Adrenal gland (tissue), 12 donors: ENCODE measurements around the gene ASTN2. TPM values are rescaled to one million over a fixed set of nuclear protein-coding genes. Genes with fewer than 3 reads are reported as not detected.

ENCODE experiments used
- DNase-seq, 7 donors: peaks; one replicate each; pipeline ENCODE4 v3.0.0-alpha.2; 2019 to 2020
- H3K27ac ChIP-seq, 5 donors: fragments of 200-600 bp; sonication (generic) in 4 of 5; 1 replicate in 3 of 5; 2 replicates in 2 of 5; pipeline versions ENCODE4 v1.5.1 to v1.8.0; 2016 to 2020; ENCODE audit warnings: mild to moderate bottlenecking in 1 of 5
- H3K27me3 ChIP-seq: fragments of 200-600 bp; 2 replicates; pipeline ENCODE4 v1.8.0; 2021
- H3K36me3 ChIP-seq, 2 donors: fragments of 200-600 bp; replicated peaks in 1 of 2; 1 replicate in 1 of 2; 2 replicates in 1 of 2; pipeline versions ENCODE4 v1.5.1 to v1.8.0; 2018 to 2022
- H3K4me1 ChIP-seq, 2 donors: fragments of 200-600 bp; replicated peaks in 1 of 2; 1 replicate in 1 of 2; 2 replicates in 1 of 2; pipeline versions ENCODE4 v1.5.1 to v1.8.0; 2018 to 2021
- H3K4me3 ChIP-seq, 4 donors: fragments of 200-600 bp; sonication (generic) in 3 of 4; one replicate each; pipeline ENCODE4 v1.5.1; 2016 to 2018
- H3K9me3 ChIP-seq, 3 donors: fragments of 200-600 bp; sonication (generic) in 1 of 3; replicated peaks in 1 of 3; 1 replicate in 2 of 3; 2 replicates in 1 of 3; pipeline versions ENCODE4 v1.5.1 to v1.8.0; 2016 to 2021
- POLR2A ChIP-seq, 2 donors: fragments of 450-650 bp; IDR thresholded peaks; one replicate each; pipeline ENCODE4 v1.6.1; 2017; ENCODE audit warnings: antibody characterized with exemption in 2 of 2, mild to moderate bottlenecking in 2 of 2, moderate library complexity in 1 of 2
- WGBS, 4 donors: extraction: QIAGEN DNeasy Blood & Tissue Kit in 2 of 4; methylation state at CpG; one replicate each; pipeline versions ENCODE4 v1.1.5 to v1.1.7; 2013 to 2017; 5-methylcytosine and 5-hydroxymethylcytosine counted together
- intact Hi-C, 2 donors: fragments of 100-400 bp; cut with DNase I; formaldehyde crosslinking; loops; one replicate each; pipeline versions ENCODE4 v1.14.1 to v1.15.0; 2022 to 2023
- polyA plus RNA-seq, 3 donors: library from polyadenylated mRNA; stranded (reverse); fragments of 200-250 nt in 2 of 3; fragments of 350-450 nt in 1 of 3; fragmentation: Illumina TruSeq in 1 of 3; extraction: RNeasy Lipid Tissue Mini Kit (QIAGEN cat#74804) in 1 of 3; gene quantifications; one replicate each; pipeline ENCODE4 v1.2.3, GENCODE V29; 2013 to 2014
- total RNA-seq, 9 donors: library from RNA; depleted of rRNA in 4 of 9; stranded (reverse); fragments of >200 nt in 4 of 9; fragments of 120-200 nt in 1 of 9; fragmentation: NEBNext Ultra II Directional in 1 of 9; extraction: Animal tissue kit (Norgen Biotek cat#: 25700) in 1 of 9; gene quantifications; one replicate each; pipeline versions ENCODE4 v1.1.0 to v1.2.4, GENCODE V29; 2013 to 2023
- TF ChIP-seq, protein P1 (sequence below), 6 experiments: fragments of 450-650 bp in 4 of 6; fragments of 200-600 bp in 2 of 6; sonication (generic) in 1 of 6; IDR thresholded peaks; 1 replicate in 5 of 6; 2 replicates in 1 of 6; pipeline versions ENCODE4 v1.5.1 to v1.8.0; 2016 to 2021; ENCODE audit warnings: antibody characterized with exemption in 6 of 6, mild to moderate bottlenecking in 2 of 6, moderate library complexity in 1 of 6
- donor health status: healthy with polysubstance abuse.
- donor health status: Bipolar disorder and iron deficiency.
- donor health status: DM: yes; HTN: yes; CAD: no.
- donor health status: DM: no; HTN: no; CAD: no.
- donor health status: DM: no; HTN: no; CAD: no.
- donor health status: DM: yes; HTN: yes; CAD: no.

The ASTN2 gene
- total and polyA plus RNA-seq, 12 donors: 2.5 to 15.6 (median 6.8) TPM

- WGBS, 4 donors: 69 to 82% (median 74%) methylated on average over 3 of the region's 3 CpGs
- intact Hi-C loops: no loop called here
- Histone ChIP-seq H3K27ac (no peak overlapping the region), H3K36me3 (no peaks in the 10 kb centered on the region), H3K9me3 (no peaks in the 10 kb centered on the region), H3K27me3 (no peaks in the 10 kb centered on the region), H3K4me1 (no peaks in the 10 kb centered on the region), H3K4me3 (no peak overlapping the region)
- no peak for DNase-seq
- no peak for TF ChIP-seq POLR2A (IDR thresholded peaks at IDR 0.05)
These were observed 702.1 kb downstream of the ASTN2 start for GRCh38 chr9:116712781-116713180.

- Histone ChIP-seq H3K36me3 (no peaks in the 10 kb centered on the region), H3K4me1 (peaks cover 0 to 7% of the 10 kb centered on the region in 2 donors), H3K9me3 (no peaks in the 10 kb centered on the region), H3K4me3 (no peak overlapping the region), H3K27me3 (no peaks in the 10 kb centered on the region), H3K27ac (no peak overlapping the region)
- no peak for DNase-seq
- intact Hi-C loops: no loop called here
- TF ChIP-seq POLR2A (IDR thresholded peaks at IDR 0.05): no peak
- TF ChIP-seq, protein P1, sequence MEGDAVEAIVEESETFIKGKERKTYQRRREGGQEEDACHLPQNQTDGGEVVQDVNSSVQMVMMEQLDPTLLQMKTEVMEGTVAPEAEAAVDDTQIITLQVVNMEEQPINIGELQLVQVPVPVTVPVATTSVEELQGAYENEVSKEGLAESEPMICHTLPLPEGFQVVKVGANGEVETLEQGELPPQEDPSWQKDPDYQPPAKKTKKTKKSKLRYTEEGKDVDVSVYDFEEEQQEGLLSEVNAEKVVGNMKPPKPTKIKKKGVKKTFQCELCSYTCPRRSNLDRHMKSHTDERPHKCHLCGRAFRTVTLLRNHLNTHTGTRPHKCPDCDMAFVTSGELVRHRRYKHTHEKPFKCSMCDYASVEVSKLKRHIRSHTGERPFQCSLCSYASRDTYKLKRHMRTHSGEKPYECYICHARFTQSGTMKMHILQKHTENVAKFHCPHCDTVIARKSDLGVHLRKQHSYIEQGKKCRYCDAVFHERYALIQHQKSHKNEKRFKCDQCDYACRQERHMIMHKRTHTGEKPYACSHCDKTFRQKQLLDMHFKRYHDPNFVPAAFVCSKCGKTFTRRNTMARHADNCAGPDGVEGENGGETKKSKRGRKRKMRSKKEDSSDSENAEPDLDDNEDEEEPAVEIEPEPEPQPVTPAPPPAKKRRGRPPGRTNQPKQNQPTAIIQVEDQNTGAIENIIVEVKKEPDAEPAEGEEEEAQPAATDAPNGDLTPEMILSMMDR (IDR thresholded peaks at IDR 0.05): no peak
- 90 to 94% (median 93%) methylated on average over 8 of the region's 8 CpGs for WGBS, 4 donors
These were observed 708.3 kb downstream of the ASTN2 start for GRCh38 chr9:116706310-116707290.

GRCh38 chr9:116705531-116705930 is 709.3 kb downstream of the ASTN2 start:
- H3K36me3 ChIP-seq: no peaks in the 10 kb centered on the region
- no peak for DNase-seq
- TF ChIP-seq POLR2A (IDR thresholded peaks at IDR 0.05): no peak
- TF ChIP-seq, protein P1 (IDR thresholded peaks at IDR 0.05): no peak
- H3K4me1 ChIP-seq: peaks cover 0 to 12% of the 10 kb centered on the region in 2 donors
- no peaks in the 10 kb centered on the region for H3K9me3 ChIP-seq
- H3K27ac ChIP-seq: no peak overlapping the region
- intact Hi-C loops: no loop called here
- 58 to 78% (median 75%) methylated on average over 1 of the region's 1 CpG for WGBS, 4 donors
- no peaks in the 10 kb centered on the region for H3K27me3 ChIP-seq
- H3K4me3 ChIP-seq: no peak overlapping the region

DNA sequence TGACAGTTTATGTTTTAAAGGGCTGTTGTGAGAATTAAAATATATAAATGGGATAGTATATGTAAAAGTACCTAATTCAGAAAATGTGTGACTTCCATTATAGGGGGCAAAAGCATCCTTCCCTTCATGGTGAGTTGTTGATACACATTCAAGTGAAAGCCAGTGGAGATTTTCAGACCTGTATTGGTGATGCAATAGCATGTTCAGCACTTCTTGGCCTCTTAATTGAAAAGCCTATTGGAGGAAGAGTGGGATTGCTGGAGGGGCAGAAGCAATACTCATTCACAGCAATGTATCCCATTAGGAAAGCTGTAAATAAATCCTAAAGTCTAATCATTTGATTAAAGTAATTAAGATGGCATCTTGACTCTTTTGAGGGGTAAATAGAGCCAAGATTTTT is 710.4 kb downstream of the ASTN2 start:
- intact Hi-C loops: no loop called here
- H3K4me3 ChIP-seq: no peak overlapping the region
- TF ChIP-seq, protein P1 (IDR thresholded peaks at IDR 0.05): no peak
- TF ChIP-seq POLR2A (IDR thresholded peaks at IDR 0.05): no peak
- no peaks in the 10 kb centered on the region for H3K9me3 ChIP-seq
- H3K4me1 ChIP-seq: peaks cover 0 to 12% of the 10 kb centered on the region in 2 donors
- H3K27me3 ChIP-seq: no peaks in the 10 kb centered on the region
- DNase-seq: no peak
- peaks cover 0 to 4% of the 10 kb centered on the region in 2 donors for H3K36me3 ChIP-seq
- H3K27ac ChIP-seq: no peak overlapping the region
